ENCODE measurements around the gene SDF2L1.
"Not testable (repeated sequence)": the region's sequence is repeated elsewhere in the genome, so short reads cannot be mapped to it uniquely, and the experiment has no call there.

SDF2L1 gene

GRCh38 chr22:21606775-21607174, 35.3 kb upstream of the SDF2L1 start:
- DNase-seq, result no peak
- no peaks in the 10 kb centered on the region for H3K9me3 Mint-ChIP-seq
- no peaks in the 10 kb centered on the region for H3K27me3 Mint-ChIP-seq (ENCODE audit: low read depth, poor library complexity)
- peak overlapping the region; percentile 51 for H3K27ac Mint-ChIP-seq
- TF ChIP-seq, protein P1, sequence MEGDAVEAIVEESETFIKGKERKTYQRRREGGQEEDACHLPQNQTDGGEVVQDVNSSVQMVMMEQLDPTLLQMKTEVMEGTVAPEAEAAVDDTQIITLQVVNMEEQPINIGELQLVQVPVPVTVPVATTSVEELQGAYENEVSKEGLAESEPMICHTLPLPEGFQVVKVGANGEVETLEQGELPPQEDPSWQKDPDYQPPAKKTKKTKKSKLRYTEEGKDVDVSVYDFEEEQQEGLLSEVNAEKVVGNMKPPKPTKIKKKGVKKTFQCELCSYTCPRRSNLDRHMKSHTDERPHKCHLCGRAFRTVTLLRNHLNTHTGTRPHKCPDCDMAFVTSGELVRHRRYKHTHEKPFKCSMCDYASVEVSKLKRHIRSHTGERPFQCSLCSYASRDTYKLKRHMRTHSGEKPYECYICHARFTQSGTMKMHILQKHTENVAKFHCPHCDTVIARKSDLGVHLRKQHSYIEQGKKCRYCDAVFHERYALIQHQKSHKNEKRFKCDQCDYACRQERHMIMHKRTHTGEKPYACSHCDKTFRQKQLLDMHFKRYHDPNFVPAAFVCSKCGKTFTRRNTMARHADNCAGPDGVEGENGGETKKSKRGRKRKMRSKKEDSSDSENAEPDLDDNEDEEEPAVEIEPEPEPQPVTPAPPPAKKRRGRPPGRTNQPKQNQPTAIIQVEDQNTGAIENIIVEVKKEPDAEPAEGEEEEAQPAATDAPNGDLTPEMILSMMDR (IDR thresholded peaks at IDR 0.05), result no peak
- no peaks in the 10 kb centered on the region for H3K4me1 Mint-ChIP-seq
- no peak overlapping the region for H3K4me3 Mint-ChIP-seq
- H3K36me3 Mint-ChIP-seq (ENCODE audit: low read depth), result peaks cover 51% of the 10 kb centered on the region

DNA sequence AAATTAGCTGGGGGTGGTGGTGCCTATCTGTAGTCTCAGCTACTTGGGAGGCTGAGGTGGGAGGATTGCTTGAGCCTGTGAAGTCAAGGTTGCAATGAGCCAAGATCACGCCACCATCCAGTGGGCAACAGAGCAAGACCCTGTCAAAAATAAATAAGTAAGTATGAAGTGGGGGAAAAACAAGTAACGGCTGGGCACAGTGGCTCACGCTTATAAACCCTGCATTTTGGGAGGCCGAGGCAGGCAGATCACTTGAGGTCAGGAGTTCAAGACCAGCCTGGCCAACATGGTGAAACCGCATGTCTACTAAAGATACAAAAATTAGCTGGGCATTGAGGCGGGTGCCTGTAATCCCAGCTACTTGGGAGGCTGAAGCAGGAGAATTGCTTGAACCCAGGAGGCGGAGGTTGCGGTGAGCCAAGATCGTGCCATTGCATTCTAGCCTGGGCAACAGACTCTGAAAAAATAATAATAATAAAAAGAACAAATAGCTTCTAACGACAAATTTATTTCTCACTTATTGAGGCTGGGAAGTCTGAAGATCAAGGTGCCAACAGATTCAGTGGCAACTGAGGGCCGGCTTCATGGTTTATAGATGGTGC, 32.4 kb upstream of the SDF2L1 start:
- not testable (repeated sequence) for DNase-seq; H3K27me3 Mint-ChIP-seq (ENCODE audit: low read depth, poor library complexity); H3K4me1 Mint-ChIP-seq; H3K4me3 Mint-ChIP-seq; H3K27ac Mint-ChIP-seq; H3K9me3 Mint-ChIP-seq
- H3K36me3 Mint-ChIP-seq (ENCODE audit: low read depth), result peaks cover 64% of the 10 kb centered on the region

- no peak for DNase-seq
- H3K36me3 Mint-ChIP-seq (ENCODE audit: low read depth), result peaks cover 70% of the 10 kb centered on the region
- H3K27me3 Mint-ChIP-seq (ENCODE audit: low read depth, poor library complexity), result no peaks in the 10 kb centered on the region
- no peaks in the 10 kb centered on the region for H3K4me1 Mint-ChIP-seq
- H3K27ac Mint-ChIP-seq, result peak overlapping the region; percentile 83
- TF ChIP-seq, protein P1 (IDR thresholded peaks at IDR 0.05), result no peak
- H3K4me3 Mint-ChIP-seq, result no peak overlapping the region
- no peaks in the 10 kb centered on the region for H3K9me3 Mint-ChIP-seq
These were observed 30.7 kb upstream of the SDF2L1 start for GRCh38 chr22:21611210-21611977.

- peaks cover 56% of the 10 kb centered on the region for H3K36me3 Mint-ChIP-seq (ENCODE audit: low read depth)
- H3K4me1 Mint-ChIP-seq, result no peaks in the 10 kb centered on the region
- H3K4me3 Mint-ChIP-seq, result no peak overlapping the region
- DNase-seq, result no peak
- H3K27ac Mint-ChIP-seq, result no peak overlapping the region
- H3K27me3 Mint-ChIP-seq (ENCODE audit: low read depth, poor library complexity), result no peaks in the 10 kb centered on the region
- H3K9me3 Mint-ChIP-seq, result no peaks in the 10 kb centered on the region
- TF ChIP-seq, protein P1 (IDR thresholded peaks at IDR 0.05), result no peak
These were observed 29.2 kb upstream of the SDF2L1 start for GRCh38 chr22:21612858-21613257.

- Mint-ChIP-seq H3K36me3 (ENCODE audit: low read depth) (peaks cover 52% of the 10 kb centered on the region), H3K4me3 (no peak overlapping the region), H3K4me1 (no peaks in the 10 kb centered on the region), H3K27ac (peak overlapping the region; percentile 91), H3K27me3 (ENCODE audit: low read depth, poor library complexity) (no peaks in the 10 kb centered on the region), H3K9me3 (no peaks in the 10 kb centered on the region)
- TF ChIP-seq, protein P1 (IDR thresholded peaks at IDR 0.05), result no peak
- no peak for DNase-seq
These were observed 28.4 kb upstream of the SDF2L1 start for GRCh38 chr22:21613553-21614233.

- no peak for DNase-seq
- H3K27ac Mint-ChIP-seq, result no peak overlapping the region
- H3K4me1 Mint-ChIP-seq, result peaks cover 5% of the 10 kb centered on the region
- H3K27me3 Mint-ChIP-seq (ENCODE audit: low read depth, poor library complexity), result no peaks in the 10 kb centered on the region
- TF ChIP-seq, protein P1 (IDR thresholded peaks at IDR 0.05), result no peak
- H3K36me3 Mint-ChIP-seq (ENCODE audit: low read depth), result peaks cover 44% of the 10 kb centered on the region
- no peaks in the 10 kb centered on the region for H3K9me3 Mint-ChIP-seq
- no peak overlapping the region for H3K4me3 Mint-ChIP-seq
These were observed 26.4 kb upstream of the SDF2L1 start for GRCh38 chr22:21615731-21616130.

DNA sequence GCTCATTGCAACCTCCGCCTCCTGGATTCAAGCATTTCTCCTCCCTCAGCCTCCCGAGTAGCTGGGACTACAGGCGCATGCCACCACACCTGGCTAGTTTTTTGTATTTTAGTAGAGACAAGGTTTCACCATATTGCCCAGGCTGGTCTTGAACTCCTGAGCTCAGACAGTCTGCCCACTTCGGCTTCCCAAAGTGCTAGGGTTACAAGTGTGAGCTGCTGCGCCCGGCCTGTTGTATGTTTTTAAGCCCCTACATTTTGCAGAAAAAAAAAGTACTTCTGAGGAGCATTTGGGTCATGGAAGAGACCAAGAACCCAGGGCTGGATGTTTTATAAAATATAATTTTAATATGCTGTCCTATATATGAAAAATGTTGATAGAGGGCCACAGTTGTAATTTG, 24.8 kb upstream of the SDF2L1 start:
- H3K4me3 Mint-ChIP-seq; H3K27me3 Mint-ChIP-seq (ENCODE audit: low read depth, poor library complexity); H3K27ac Mint-ChIP-seq; DNase-seq; H3K9me3 Mint-ChIP-seq: not testable (repeated sequence)
- peaks cover 37% of the 10 kb centered on the region for H3K36me3 Mint-ChIP-seq (ENCODE audit: low read depth)
- H3K4me1 Mint-ChIP-seq, result peaks cover 16% of the 10 kb centered on the region
